Adrenal gland (tissue), 12 donors: ENCODE results near the gene PAXX. TPM values are rescaled to one million over a fixed set of nuclear protein-coding genes. Genes with fewer than 3 reads are reported as not detected.

Experiments used
- DNase-seq, 7 donors: peaks; one replicate each; pipeline ENCODE4 v3.0.0-alpha.2; 2019 to 2020
- H3K27ac ChIP-seq, 5 donors: fragments of 200-600 bp; sonication (generic) in 4 of 5; 1 replicate in 3 of 5; 2 replicates in 2 of 5; pipeline versions ENCODE4 v1.5.1 to v1.8.0; 2016 to 2020; ENCODE audit warnings: mild to moderate bottlenecking in 1 of 5
- H3K27me3 ChIP-seq: fragments of 200-600 bp; 2 replicates; pipeline ENCODE4 v1.8.0; 2021
- H3K36me3 ChIP-seq, 2 donors: fragments of 200-600 bp; replicated peaks in 1 of 2; 1 replicate in 1 of 2; 2 replicates in 1 of 2; pipeline versions ENCODE4 v1.5.1 to v1.8.0; 2018 to 2022
- H3K4me1 ChIP-seq, 2 donors: fragments of 200-600 bp; replicated peaks in 1 of 2; 1 replicate in 1 of 2; 2 replicates in 1 of 2; pipeline versions ENCODE4 v1.5.1 to v1.8.0; 2018 to 2021
- H3K4me3 ChIP-seq, 4 donors: fragments of 200-600 bp; sonication (generic) in 3 of 4; one replicate each; pipeline ENCODE4 v1.5.1; 2016 to 2018
- H3K9me3 ChIP-seq, 3 donors: fragments of 200-600 bp; sonication (generic) in 1 of 3; replicated peaks in 1 of 3; 1 replicate in 2 of 3; 2 replicates in 1 of 3; pipeline versions ENCODE4 v1.5.1 to v1.8.0; 2016 to 2021
- CTCF ChIP-seq, 6 experiments: fragments of 450-650 bp in 4 of 6; fragments of 200-600 bp in 2 of 6; sonication (generic) in 1 of 6; IDR thresholded peaks; 1 replicate in 5 of 6; 2 replicates in 1 of 6; pipeline versions ENCODE4 v1.5.1 to v1.8.0; 2016 to 2021; ENCODE audit warnings: antibody characterized with exemption in 6 of 6, mild to moderate bottlenecking in 2 of 6, moderate library complexity in 1 of 6
- POLR2A ChIP-seq, 2 donors: fragments of 450-650 bp; IDR thresholded peaks; one replicate each; pipeline ENCODE4 v1.6.1; 2017; ENCODE audit warnings: antibody characterized with exemption in 2 of 2, mild to moderate bottlenecking in 2 of 2, moderate library complexity in 1 of 2
- WGBS, 4 donors: extraction: QIAGEN DNeasy Blood & Tissue Kit in 2 of 4; methylation state at CpG; one replicate each; pipeline versions ENCODE4 v1.1.5 to v1.1.7; 2013 to 2017; 5-methylcytosine and 5-hydroxymethylcytosine counted together
- intact Hi-C, 2 donors: fragments of 100-400 bp; cut with DNase I; formaldehyde crosslinking; loops; one replicate each; pipeline versions ENCODE4 v1.14.1 to v1.15.0; 2022 to 2023
- polyA plus RNA-seq, 3 donors: library from polyadenylated mRNA; stranded (reverse); fragments of 200-250 nt in 2 of 3; fragments of 350-450 nt in 1 of 3; fragmentation: Illumina TruSeq in 1 of 3; extraction: RNeasy Lipid Tissue Mini Kit (QIAGEN cat#74804) in 1 of 3; gene quantifications; one replicate each; pipeline ENCODE4 v1.2.3, GENCODE V29; 2013 to 2014
- total RNA-seq, 9 donors: library from RNA; depleted of rRNA in 4 of 9; stranded (reverse); fragments of >200 nt in 4 of 9; fragments of 120-200 nt in 1 of 9; fragmentation: NEBNext Ultra II Directional in 1 of 9; extraction: Animal tissue kit (Norgen Biotek cat#: 25700) in 1 of 9; gene quantifications; one replicate each; pipeline versions ENCODE4 v1.1.0 to v1.2.4, GENCODE V29; 2013 to 2023
- donor health status: healthy with polysubstance abuse.
- donor health status: Bipolar disorder and iron deficiency.
- donor health status: DM: yes; HTN: yes; CAD: no.
- donor health status: DM: no; HTN: no; CAD: no.
- donor health status: DM: no; HTN: no; CAD: no.
- donor health status: DM: yes; HTN: yes; CAD: no.

The PAXX gene
- total and polyA plus RNA-seq, 12 donors, result 4.9 to 363 (median 36.5) TPM

GRCh38 chr9:136971746-136972145, 20.5 kb upstream of the PAXX start:
- Histone ChIP-seq H3K4me3 (no peak overlapping the region), H3K36me3 (no peaks in the 10 kb centered on the region), H3K27me3 (no peaks in the 10 kb centered on the region), H3K27ac (no peak overlapping the region), H3K9me3 (no peaks in the 10 kb centered on the region), H3K4me1 (peaks cover 0 to 4% of the 10 kb centered on the region in 2 donors)
- TF ChIP-seq POLR2A (IDR thresholded peaks at IDR 0.05), result no peak
- TF ChIP-seq CTCF (IDR thresholded peaks at IDR 0.05), result no peak
- intact Hi-C loops, result no loop called here
- WGBS, 4 donors, result 73 to 84% (median 76%) methylated on average over 3 to 14 of the region's 14 CpGs
- no peak for DNase-seq

GRCh38 chr9:136972335-136972734, 19.9 kb upstream of the PAXX start:
- WGBS, 4 donors, result 56 to 80% (median 79%) methylated on average over 6 to 11 of the region's 11 CpGs
- Histone ChIP-seq H3K9me3 (no peaks in the 10 kb centered on the region), H3K36me3 (no peaks in the 10 kb centered on the region), H3K27me3 (no peaks in the 10 kb centered on the region), H3K4me1 (peaks cover 0 to 4% of the 10 kb centered on the region in 2 donors), H3K4me3 (no peak overlapping the region), H3K27ac (no peak overlapping the region)
- no peak for DNase-seq
- no peak for TF ChIP-seq CTCF (IDR thresholded peaks at IDR 0.05)
- no peak for TF ChIP-seq POLR2A (IDR thresholded peaks at IDR 0.05)
- intact Hi-C loops, result no loop called here

- TF ChIP-seq POLR2A (IDR thresholded peaks at IDR 0.05) (no peak), CTCF (IDR thresholded peaks at IDR 0.05) (no peak)
- Histone ChIP-seq H3K27ac (no peak overlapping the region), H3K36me3 (no peaks in the 10 kb centered on the region), H3K9me3 (no peaks in the 10 kb centered on the region), H3K4me3 (no peak overlapping the region), H3K4me1 (peaks cover 0 to 7% of the 10 kb centered on the region in 2 donors), H3K27me3 (no peaks in the 10 kb centered on the region)
- no peak for DNase-seq
- 51 to 65% (median 58%) methylated on average over 10 to 13 of the region's 13 CpGs for WGBS, 4 donors
- intact Hi-C loops, result no loop called here
Measured at GRCh38 chr9:136972743-136973142, 19.5 kb upstream of the PAXX start.

- no peak overlapping the region for H3K4me3 ChIP-seq
- H3K4me1 ChIP-seq, result peaks cover 0 to 11% of the 10 kb centered on the region in 2 donors
- WGBS, 4 donors, result 89 to 92% (median 90%) methylated on average over 16 to 29 of the region's 29 CpGs
- TF ChIP-seq CTCF (IDR thresholded peaks at IDR 0.05) (no peak), POLR2A (IDR thresholded peaks at IDR 0.05) (no peak)
- no peak overlapping the region for H3K27ac ChIP-seq
- no peak for DNase-seq
- intact Hi-C loops, result no loop called here
- H3K27me3 ChIP-seq, result no peaks in the 10 kb centered on the region
- no peaks in the 10 kb centered on the region for H3K36me3 ChIP-seq
- H3K9me3 ChIP-seq, result no peaks in the 10 kb centered on the region
Measured at GRCh38 chr9:136973618-136974617, 18.3 kb upstream of the PAXX start.
